ENCODE measurements around the gene MRTFB. TPM values are rescaled to one million over a fixed set of nuclear protein-coding genes. Genes with fewer than 3 reads are reported as not detected.

Gene MRTFB
- total RNA-seq, 1 donor from 2014 or later: 53.8 TPM

GRCh38 chr16:14063618-14064581, 7.2 kb upstream of the MRTFB start:
- DNase-seq (ENCODE audit: low spot score): no peak

- no peak for DNase-seq (ENCODE audit: low spot score)
These were observed 1.3 kb upstream of the MRTFB start for GRCh38 chr16:14069818-14070217.

- no peak for DNase-seq (ENCODE audit: low spot score)
These were observed 603 bp upstream of the MRTFB start for GRCh38 chr16:14070555-14070876.

GRCh38 chr16:14071576-14072271, 605 bp downstream of the MRTFB start:
- DNase-seq (ENCODE audit: low spot score): no peak

- no peak for DNase-seq (ENCODE audit: low spot score)
These were observed 1.2 kb downstream of the MRTFB start for GRCh38 chr16:14072360-14072759.

GRCh38 chr16:14074544-14074943, 3.4 kb downstream of the MRTFB start:
- DNase-seq (ENCODE audit: low spot score): no peak

GRCh38 chr16:14077918-14078317, 6.8 kb downstream of the MRTFB start:
- no peak for DNase-seq (ENCODE audit: low spot score)

GRCh38 chr16:14086477-14086876, 15.4 kb downstream of the MRTFB start:
- DNase-seq (ENCODE audit: low spot score): no peak

- DNase-seq (ENCODE audit: low spot score): no peak
These were observed 16.1 kb downstream of the MRTFB start for GRCh38 chr16:14087181-14087580.

GRCh38 chr16:14087590-14088154, 16.6 kb downstream of the MRTFB start:
- DNase-seq (ENCODE audit: low spot score): no peak

- no peak for DNase-seq (ENCODE audit: low spot score)
These were observed 17.1 kb downstream of the MRTFB start for GRCh38 chr16:14088155-14088753.

GRCh38 chr16:14089283-14089823, 18.2 kb downstream of the MRTFB start:
- no peak for DNase-seq (ENCODE audit: low spot score)

- DNase-seq (ENCODE audit: low spot score): no peak
These were observed 21.4 kb downstream of the MRTFB start for GRCh38 chr16:14092561-14092960.

- no peak for DNase-seq (ENCODE audit: low spot score)
These were observed 24.9 kb downstream of the MRTFB start for GRCh38 chr16:14095883-14096551.

GRCh38 chr16:14097182-14097959, 26.3 kb downstream of the MRTFB start:
- DNase-seq (ENCODE audit: low spot score): no peak

GRCh38 chr16:14098081-14098480, 27.0 kb downstream of the MRTFB start:
- DNase-seq (ENCODE audit: low spot score): no peak

GRCh38 chr16:14100825-14101224, 29.7 kb downstream of the MRTFB start:
- DNase-seq (ENCODE audit: low spot score): no peak

GRCh38 chr16:14101415-14101814, 30.3 kb downstream of the MRTFB start:
- DNase-seq (ENCODE audit: low spot score): no peak

- no peak for DNase-seq (ENCODE audit: low spot score)
These were observed 32.0 kb downstream of the MRTFB start for GRCh38 chr16:14102925-14103720.
